GM21526 (cell line): ENCODE results near the gene NAV2.
A peak's percentile ranks its signal among the peaks of the same experiment; 100 is the strongest.

Experiments
- ATAC-seq: cut with Tn5 transposase; IDR thresholded peaks from one replicate; pipeline ENCODE4 v1.9.1; 2021; ENCODE audit warnings: moderate library complexity; ENCODE audit not compliant: unreplicated experiment, low FRiP score

Gene NAV2

GRCh38 chr11:19933801-19934488 lies 221.3 kb downstream of the NAV2 start:
- no peak for ATAC-seq

GRCh38 chr11:19934828-19935259 lies 222.2 kb downstream of the NAV2 start:
- ATAC-seq = no peak

- ATAC-seq = no peak
These were observed 222.9 kb downstream of the NAV2 start for GRCh38 chr11:19935507-19935906.

GRCh38 chr11:19936461-19936860 lies 223.8 kb downstream of the NAV2 start:
- no peak for ATAC-seq

GRCh38 chr11:19938169-19938856 lies 225.7 kb downstream of the NAV2 start:
- peak; percentile 81 for ATAC-seq

- ATAC-seq = no peak
These were observed 226.2 kb downstream of the NAV2 start for GRCh38 chr11:19938866-19939265.

- ATAC-seq = no peak
These were observed 226.8 kb downstream of the NAV2 start for GRCh38 chr11:19939415-19939929.

- no peak for ATAC-seq
These were observed 228.2 kb downstream of the NAV2 start for GRCh38 chr11:19940831-19941230.

- ATAC-seq = no peak
These were observed 234.0 kb downstream of the NAV2 start for GRCh38 chr11:19946681-19947080.

- no peak for ATAC-seq
These were observed 235.0 kb downstream of the NAV2 start for GRCh38 chr11:19947537-19948114.

GRCh38 chr11:19949606-19950005 lies 237.0 kb downstream of the NAV2 start:
- ATAC-seq = no peak

GRCh38 chr11:19951558-19952115 lies 239.0 kb downstream of the NAV2 start:
- ATAC-seq = peak; percentile 90

GRCh38 chr11:19952116-19952605 lies 239.5 kb downstream of the NAV2 start:
- ATAC-seq = no peak

- ATAC-seq = no peak
These were observed 240.3 kb downstream of the NAV2 start for GRCh38 chr11:19952911-19953310.

GRCh38 chr11:19953336-19953735 lies 240.7 kb downstream of the NAV2 start:
- ATAC-seq = no peak

GRCh38 chr11:19953909-19954308 lies 241.3 kb downstream of the NAV2 start:
- ATAC-seq = no peak

- no peak for ATAC-seq
These were observed 242.3 kb downstream of the NAV2 start for GRCh38 chr11:19954899-19955298.

- no peak for ATAC-seq
These were observed 243.0 kb downstream of the NAV2 start for GRCh38 chr11:19955660-19956059.

GRCh38 chr11:19956228-19956627 lies 243.6 kb downstream of the NAV2 start:
- no peak for ATAC-seq

- ATAC-seq = no peak
These were observed 244.8 kb downstream of the NAV2 start for GRCh38 chr11:19957294-19957943.

- no peak for ATAC-seq
These were observed 245.6 kb downstream of the NAV2 start for GRCh38 chr11:19958204-19958603.
